IPS-18c (cell line): Measurements from ENCODE around the gene GOLGA5.
"Not testable (repeated sequence)": the region's sequence is repeated elsewhere in the genome, so short reads cannot be mapped to it uniquely, and the experiment has no call there.

Experiments used
- H3K4me3 ChIP-seq: 2 replicates; pipeline ENCODE4 v1.7.0; 2013; ENCODE audit warnings: low read depth, mild to moderate bottlenecking, low read length, moderate library complexity; ENCODE audit not compliant: insufficient read depth
- H3K9me3 ChIP-seq: one replicate; pipeline ENCODE4 v1.6.1; 2013; ENCODE audit warnings: mild to moderate bottlenecking, low read length, moderate library complexity; ENCODE audit not compliant: control insufficient read depth, insufficient read depth

GOLGA5 gene

DNA sequence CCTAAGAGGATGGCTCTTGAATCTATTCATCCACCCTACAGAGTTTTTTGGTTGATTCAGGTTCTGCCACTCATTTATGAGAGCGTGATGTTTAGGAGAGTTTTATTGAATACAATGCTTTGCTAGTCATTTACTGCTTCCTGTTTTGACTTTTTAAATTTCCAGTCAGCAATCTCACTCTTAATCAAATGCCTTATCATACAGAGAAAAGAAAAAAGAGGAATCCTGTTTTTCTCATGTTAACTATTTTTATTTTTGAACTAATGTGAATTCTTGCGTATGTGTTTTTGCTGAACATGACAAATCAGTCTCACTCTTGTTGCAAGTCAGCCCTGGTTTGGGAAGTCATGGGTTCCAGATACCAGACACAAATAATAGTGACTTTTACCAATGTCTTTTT, 23.6 kb upstream of the GOLGA5 start:
- peaks cover 2% of the 10 kb centered on the region for H3K9me3 ChIP-seq
- no peak overlapping the region for H3K4me3 ChIP-seq

DNA sequence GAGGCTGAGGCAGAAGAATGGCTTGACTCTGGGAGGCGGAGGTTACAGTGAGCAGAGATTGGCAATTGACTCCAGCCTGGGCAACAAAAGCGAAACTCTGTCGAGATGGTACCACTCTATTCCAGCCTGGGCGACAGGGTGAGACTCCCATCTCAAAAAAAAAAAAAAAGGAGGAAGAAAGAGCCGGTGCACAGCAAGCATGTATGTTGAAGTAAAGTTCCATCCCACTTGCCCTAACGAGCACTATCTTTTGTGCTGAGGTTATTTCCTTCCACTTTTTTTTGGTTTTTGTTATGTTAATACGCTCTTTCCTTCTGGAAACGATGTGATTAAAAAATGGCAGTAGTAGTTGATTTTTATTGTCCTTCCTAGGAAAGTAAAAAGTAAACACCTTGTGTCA, 19.5 kb upstream of the GOLGA5 start:
- Histone ChIP-seq H3K4me3 (no peak overlapping the region), H3K9me3 (peaks cover 2% of the 10 kb centered on the region)

DNA sequence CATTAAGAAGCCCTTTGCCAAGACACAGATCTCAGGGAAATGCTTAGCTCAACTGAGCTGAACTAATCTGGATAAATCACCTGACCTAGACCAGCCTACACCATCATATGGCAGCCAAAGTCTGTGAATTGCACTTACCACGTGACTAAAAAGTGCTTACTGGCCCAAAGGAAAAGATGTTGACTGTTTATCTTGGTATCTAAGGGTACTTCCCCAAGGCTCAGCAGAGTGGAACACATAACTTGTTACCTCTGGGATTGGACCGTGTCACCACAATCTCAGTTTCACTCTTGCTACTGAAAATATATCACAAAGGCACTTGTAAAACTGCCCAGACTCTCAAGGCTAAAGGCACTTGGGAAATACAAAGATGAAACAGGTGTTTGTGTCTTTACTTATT, 18.8 kb upstream of the GOLGA5 start:
- not testable (repeated sequence) for H3K4me3 ChIP-seq, H3K9me3 ChIP-seq

DNA sequence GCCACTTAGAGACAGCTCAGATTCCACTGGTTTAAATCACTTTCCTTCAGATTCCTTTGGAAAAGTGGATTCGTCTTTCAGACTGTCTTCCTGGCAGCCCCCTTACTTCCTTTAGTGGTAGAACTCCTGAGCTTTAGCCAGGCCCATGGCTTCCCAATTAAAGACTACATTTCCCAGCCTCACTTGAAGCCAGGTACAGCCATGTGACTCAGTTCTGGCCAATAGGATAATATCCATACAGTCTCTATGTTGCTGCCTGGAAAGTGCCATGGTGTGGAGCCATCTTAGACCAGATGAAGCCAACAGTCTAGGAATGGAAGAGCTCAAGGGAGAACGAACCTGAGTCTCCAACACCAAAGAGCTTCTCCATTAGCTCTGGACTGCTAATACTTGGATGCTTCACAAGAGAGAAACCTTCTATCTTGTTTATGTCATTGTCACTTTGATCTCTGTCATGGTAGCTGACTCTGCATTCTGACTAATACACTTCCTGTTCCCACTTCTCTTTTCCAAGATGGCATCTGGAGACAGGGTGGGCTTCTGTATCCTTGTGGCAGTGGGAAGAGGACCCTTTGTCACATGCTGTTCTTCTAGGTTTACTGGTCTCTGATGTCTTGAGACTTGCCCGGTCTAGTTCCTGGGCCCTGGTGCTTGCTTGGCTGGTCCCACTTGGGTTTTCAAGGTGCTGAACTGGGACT, 15.1 kb upstream of the GOLGA5 start:
- H3K9me3 ChIP-seq, H3K4me3 ChIP-seq: not testable (repeated sequence)

DNA sequence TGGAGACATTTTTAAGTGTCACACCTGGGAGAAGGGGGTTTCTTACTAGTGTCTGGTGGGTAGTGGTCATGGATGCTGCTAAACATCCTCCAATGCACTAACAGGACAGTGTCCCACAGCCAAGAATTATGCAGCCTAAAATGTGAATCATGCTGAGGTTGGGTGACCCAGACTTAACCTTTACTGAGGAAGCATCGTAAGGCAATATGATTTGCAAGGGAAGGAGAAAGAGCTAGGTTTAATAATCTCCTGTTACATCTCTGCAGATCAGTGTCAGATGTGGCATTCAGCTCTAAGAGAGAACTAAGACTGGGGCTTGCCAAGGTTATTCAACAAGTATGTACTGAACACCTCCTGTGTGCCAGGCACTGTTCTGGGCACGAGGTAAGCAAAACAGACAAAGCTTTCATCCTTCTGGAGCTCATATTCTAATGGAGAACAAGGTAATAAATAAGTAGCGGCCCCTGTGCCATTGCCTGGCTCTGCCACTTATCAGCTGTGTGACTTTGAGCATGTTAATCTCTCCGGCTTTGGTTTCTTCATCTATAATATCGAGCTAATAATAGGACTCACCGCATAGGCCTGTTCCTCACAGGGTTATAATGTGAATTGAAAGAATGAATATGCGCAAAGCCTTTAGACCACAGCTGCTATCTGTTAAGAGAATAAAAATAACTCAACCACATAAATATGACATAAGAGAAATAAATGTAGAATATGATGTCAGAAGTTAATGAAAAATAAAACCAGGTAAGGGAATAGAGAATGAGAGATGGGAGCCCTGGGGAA, 13.5 kb upstream of the GOLGA5 start:
- no peaks in the 10 kb centered on the region for H3K9me3 ChIP-seq
- no peak overlapping the region for H3K4me3 ChIP-seq

DNA sequence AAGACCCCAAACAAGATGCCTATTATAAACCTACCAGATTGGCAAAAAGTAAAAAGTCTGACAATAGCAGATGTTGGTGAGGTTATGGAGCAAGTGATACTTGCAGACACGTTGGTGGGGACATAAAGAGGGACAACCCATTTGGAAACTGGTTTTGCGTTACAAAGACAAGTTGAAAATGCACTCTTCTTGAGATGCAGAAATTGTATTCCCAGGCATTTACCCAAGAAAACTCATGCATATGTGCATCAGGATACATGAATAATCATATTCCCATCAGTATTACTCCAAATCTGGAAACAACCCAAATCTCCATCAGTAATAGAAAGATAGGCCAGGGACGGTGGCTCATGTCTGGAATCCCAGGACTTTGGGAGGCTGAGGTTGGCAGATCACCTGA, 12.8 kb upstream of the GOLGA5 start:
- no peak overlapping the region for H3K4me3 ChIP-seq
- H3K9me3 ChIP-seq, result no peaks in the 10 kb centered on the region

DNA sequence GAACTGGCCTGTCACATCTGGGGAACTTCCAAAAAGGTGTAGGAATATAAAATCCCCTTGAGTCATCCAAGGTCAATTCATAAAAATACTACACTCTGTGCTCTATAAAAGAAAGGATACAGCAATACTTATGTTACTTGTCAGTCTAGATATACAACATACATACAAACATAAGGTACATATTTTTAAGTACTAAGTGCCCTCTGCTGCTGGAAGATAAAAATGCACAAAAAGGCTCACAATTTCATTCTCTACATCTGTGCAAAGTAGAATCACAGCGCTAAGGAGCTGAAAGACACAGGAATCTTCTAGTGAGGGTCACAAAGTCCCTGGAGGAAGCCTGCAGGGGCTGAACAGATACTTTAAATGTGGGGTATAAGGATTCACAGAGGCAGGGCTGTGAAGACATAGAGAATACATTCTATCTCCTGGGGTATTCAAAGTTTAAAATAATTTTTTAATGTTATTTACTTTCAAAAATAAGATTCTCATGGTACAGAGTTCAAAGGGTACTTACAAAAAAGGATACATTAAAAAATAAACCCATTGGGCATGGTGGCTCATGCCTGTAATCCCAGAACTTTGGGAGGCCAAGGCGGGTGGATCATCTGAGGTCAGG, 10.2 kb upstream of the GOLGA5 start:
- Histone ChIP-seq H3K4me3 (no peak overlapping the region), H3K9me3 (no peaks in the 10 kb centered on the region)

DNA sequence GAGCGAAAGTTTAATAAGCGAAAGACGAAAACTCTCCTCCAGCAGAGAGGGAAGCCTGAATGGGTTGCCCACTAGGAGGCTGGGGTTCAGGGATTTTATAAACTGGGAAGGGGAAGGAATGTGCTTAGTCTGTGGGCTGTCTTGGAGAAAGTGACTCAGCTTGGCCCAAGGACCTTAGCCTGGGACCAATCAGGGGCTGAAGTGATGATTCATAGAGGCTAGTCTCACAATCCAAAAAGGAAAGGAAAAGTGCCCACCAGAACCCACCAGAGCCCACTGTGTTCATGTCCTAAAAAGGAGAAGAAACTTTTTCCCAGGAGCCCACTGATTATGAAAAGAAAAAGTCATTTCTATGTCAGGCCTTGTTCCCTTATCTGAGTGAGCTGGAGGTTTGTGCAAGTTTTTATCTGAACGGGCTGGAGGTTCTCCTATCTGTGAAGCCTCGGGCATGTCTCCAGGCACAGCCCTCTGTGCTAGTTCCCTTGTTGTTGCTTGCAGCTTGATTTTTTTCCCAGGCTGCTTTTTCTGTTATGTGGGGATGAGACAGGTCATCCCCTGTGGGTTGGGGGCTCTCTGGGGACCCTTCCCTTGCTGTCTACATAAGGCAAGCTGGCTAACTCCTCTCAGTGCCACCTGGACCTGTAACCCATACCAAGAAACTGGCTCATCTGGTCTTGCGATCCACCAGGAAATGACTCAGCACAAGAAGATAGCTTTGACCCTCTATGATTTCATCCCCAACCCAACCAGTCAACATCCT, 8.3 kb upstream of the GOLGA5 start:
- Histone ChIP-seq H3K9me3 (no peaks in the 10 kb centered on the region), H3K4me3 (no peak overlapping the region)

DNA sequence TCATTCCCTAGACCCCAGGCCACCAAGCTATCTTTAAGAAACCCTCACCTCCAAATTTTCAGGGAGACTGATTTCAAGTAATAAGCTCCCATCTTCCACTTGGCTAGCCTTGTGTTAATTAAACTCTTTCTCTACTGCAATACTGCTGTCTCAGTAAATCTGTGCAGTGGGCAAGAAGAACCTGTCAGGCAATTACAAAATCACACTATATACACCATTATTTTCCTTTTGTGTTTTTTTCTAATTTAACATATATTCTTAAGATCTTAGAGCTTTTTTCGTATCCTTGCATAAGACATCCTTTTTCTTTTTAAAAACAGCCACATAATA, 7.7 kb upstream of the GOLGA5 start:
- Histone ChIP-seq H3K4me3 (no peak overlapping the region), H3K9me3 (no peaks in the 10 kb centered on the region)

DNA sequence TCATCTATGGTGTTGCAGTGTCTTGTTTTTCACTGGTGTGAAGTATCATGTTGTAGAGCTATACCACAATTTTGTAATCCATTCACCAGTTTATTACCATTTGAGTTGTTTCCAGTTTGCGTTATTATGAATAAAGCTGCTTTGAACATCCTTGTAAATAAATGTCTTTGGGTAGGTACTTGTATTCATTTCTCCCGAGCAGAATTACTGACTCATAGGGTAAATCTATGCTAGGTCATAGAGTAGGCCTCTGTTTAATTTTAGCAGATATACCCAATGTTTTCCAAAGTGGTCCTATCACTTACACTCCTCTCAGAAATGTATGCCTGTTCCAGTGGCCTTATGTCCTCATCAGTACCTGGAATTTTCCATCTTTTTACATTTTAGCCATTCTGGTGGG, 6.6 kb upstream of the GOLGA5 start:
- no peaks in the 10 kb centered on the region for H3K9me3 ChIP-seq
- H3K4me3 ChIP-seq, result no peak overlapping the region

DNA sequence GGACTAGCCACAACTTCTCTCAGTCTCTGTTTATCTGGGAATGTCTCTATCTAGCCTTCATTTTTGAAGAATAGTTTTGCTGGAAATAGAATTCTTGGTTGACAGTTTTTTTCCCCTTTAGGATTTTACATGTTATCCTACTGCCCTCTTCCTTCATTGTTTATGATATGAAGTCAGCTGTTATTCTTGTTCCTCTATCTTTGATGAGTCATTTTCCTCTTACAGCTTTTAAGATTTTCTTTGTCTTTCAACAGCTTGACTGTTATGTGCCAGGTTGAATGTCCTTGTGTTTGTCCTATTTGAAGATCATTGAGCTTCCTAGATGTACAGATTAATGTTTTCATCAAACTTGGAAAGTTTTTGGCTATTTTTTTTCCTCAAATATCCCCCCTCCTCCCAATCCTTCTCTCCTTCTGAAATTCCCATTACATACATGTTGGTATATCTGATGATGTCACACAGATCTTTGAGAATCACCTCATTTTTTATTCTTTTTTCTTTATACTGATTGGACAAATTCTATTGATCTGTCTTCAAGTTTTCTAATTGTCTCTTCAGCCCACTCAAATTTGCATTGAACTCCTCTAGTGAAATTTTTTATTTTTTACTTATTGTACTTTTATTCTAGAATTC, 4.5 kb upstream of the GOLGA5 start:
- H3K9me3 ChIP-seq, result no peaks in the 10 kb centered on the region
- H3K4me3 ChIP-seq, result no peak overlapping the region

DNA sequence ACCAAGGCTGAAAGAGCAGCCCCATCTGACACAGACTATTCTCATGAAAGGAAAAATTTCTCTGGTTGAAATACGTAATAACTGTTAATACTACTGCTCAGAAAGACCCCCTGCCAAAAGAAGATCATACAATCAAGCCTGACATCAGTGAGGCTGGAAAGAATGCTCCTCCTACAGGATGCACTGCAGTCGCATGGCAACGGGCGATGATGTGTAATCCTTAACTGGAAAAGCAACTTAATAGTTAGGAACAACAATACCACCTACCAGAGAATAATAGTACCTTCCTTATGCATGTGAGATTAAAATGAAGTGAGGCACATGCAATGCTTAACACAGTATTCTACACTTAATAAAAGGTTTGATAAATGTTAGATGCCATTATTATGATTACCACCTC, 1.2 kb upstream of the GOLGA5 start:
- Histone ChIP-seq H3K9me3 (no peaks in the 10 kb centered on the region), H3K4me3 (no peak overlapping the region)

DNA sequence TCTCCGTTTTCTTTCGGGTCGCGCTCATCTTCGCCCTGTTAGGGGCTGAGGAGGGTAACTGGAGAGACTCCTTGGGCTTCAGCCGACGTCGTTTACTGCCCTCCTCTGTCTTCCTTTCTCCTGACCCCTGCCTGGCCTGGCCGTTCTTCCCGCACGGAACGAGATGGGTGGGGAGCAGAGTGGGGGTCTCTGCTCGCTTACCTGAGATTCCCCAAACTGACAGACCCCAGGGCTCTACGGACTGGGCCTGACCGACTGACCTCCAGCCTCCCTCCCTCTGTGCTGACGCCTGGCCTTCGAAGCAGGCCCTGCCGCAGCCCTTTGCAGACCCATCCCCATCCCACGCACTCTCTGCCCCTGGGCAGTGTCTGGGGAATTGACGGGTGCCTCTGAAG, 439 bp downstream of the GOLGA5 start:
- peak overlapping the region; percentile 92 for H3K4me3 ChIP-seq
- no peaks in the 10 kb centered on the region for H3K9me3 ChIP-seq

DNA sequence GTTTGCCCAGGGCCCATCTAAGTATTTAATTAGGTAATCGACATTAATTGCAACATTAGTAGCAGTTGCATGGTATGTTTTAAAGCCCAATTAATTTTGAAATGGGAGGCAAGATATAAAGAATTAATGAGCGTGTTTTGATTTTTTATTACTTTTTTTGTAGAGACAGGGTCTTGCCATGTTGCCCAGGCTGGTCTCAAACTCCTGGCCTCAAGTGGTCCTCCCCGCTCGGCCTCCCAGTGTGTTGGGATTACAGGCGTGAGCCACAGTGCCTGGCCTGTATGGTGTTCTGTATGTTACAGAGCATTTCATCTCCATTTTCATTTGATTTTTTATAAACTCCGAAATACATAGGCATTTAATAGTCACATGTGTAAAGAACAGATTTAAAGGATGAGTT, 856 bp downstream of the GOLGA5 start:
- H3K9me3 ChIP-seq, result no peaks in the 10 kb centered on the region
- H3K4me3 ChIP-seq, result peak overlapping the region; percentile 92

DNA sequence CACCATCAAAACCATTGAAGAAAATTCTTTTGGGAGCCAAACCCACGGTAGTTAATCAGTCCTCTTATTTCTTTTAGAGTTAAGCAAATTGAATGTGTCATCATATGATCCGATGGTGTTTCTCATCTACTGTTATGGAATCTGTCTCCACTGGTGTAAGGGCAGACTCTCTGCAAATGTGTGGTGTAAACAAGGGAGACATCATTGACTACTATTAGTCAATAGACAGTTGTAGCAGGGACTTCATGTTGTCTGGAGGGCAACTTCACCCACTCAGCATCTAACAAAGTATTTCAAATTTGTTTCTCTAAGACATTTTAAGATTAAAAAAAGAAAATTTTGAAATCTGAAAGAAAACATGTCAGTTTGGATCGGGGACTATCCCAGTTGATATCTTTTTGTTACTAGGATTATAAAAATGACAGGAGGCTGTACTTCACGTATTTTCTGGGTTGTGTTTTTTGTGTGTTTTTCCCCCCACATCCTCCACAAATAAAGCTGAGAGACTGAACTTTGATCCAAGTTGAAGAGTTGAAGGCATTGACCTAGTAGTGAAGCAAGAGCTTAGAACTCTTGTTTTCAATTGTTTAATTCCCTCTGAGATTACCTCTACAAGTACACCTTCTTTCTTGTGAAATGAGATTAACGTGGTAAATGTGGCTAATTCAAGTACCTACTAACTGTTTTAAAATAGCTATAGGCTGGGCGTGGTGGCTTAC, 4.0 kb downstream of the GOLGA5 start:
- H3K4me3 ChIP-seq, result no peak overlapping the region
- H3K9me3 ChIP-seq, result no peaks in the 10 kb centered on the region

DNA sequence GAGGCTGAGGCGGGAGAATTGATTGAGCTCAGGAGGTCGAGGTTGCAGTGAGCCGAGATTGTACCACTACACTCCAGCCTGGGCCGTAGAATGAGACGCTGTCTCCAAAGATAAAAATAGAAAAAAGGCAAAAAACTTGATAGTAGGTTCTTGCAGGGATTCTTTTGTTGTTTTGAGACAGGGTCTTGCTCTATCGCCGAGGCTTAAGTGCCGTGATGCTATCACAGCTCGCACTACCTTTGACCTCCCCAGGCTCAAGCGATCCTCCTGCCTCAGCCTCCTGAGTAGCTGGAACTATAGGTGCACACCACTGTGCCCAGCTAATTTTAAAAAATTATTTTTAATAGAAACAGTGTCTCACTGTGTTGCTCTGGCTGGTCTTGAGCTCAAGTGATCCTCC, 4.7 kb downstream of the GOLGA5 start:
- Histone ChIP-seq H3K4me3 (no peak overlapping the region), H3K9me3 (no peaks in the 10 kb centered on the region)

DNA sequence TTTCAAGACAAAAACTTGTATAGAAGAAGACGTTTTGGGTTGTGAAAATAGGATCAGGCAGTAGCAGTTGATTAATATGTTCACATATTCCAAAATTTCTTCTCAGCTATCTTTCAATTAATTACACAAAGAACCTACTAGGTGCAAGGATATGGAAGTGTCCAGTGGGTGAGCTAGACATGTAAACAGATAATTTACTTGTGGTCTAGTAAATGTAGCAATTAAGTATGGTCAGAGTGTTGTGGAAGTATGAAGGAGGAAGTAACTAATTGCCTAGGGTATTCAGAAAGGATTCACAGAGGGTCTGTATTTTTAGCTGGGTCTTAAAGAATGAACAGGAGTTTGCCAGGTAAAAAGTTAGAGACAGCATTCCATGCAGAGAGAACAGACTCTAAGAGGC, 5.9 kb downstream of the GOLGA5 start:
- Histone ChIP-seq H3K9me3 (no peaks in the 10 kb centered on the region), H3K4me3 (no peak overlapping the region)
